Measurements from ENCODE around the gene SLC4A8.
A peak's percentile ranks its signal among the peaks of the same experiment; 100 is the strongest.

Gene SLC4A8

DNA sequence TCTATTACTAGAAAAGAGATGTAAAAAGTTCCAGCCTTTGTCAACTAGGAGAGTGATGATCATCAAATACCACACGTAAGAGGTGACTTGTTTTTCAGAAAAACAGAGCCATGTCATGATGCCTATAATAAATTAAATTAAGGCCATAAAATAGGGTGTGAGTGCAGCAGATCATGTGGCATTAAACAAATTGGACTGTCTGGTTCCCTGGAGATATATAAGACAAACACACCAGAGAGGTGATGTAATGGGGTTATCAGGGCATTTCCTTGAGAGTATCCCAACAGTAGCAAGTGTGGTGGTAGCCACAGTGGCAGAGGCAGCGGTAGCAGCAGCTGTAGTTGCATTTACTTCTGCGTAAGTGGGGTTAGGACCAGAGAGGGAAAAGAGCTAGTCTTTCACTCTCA lies 18.8 kb upstream of the SLC4A8 start:
- no peaks in the 10 kb centered on the region for H3K36me3 Mint-ChIP-seq (ENCODE audit: low read depth)
- H3K27ac Mint-ChIP-seq: no peak overlapping the region
- H3K27me3 Mint-ChIP-seq: no peaks in the 10 kb centered on the region
- no peaks in the 10 kb centered on the region for H3K4me1 Mint-ChIP-seq (ENCODE audit: low read depth)
- no peak for DNase-seq
- H3K4me3 Mint-ChIP-seq: no peak overlapping the region
- H3K9me3 Mint-ChIP-seq: no peaks in the 10 kb centered on the region

GRCh38 chr12:51406290-51406689 lies 18.3 kb upstream of the SLC4A8 start:
- Mint-ChIP-seq H3K36me3 (ENCODE audit: low read depth) (no peaks in the 10 kb centered on the region), H3K4me1 (ENCODE audit: low read depth) (no peaks in the 10 kb centered on the region), H3K27me3 (no peaks in the 10 kb centered on the region), H3K9me3 (no peaks in the 10 kb centered on the region), H3K27ac (no peak overlapping the region), H3K4me3 (no peak overlapping the region)
- DNase-seq: no peak

GRCh38 chr12:51406859-51407258 lies 17.8 kb upstream of the SLC4A8 start:
- Mint-ChIP-seq H3K36me3 (ENCODE audit: low read depth) (no peaks in the 10 kb centered on the region), H3K27ac (no peak overlapping the region), H3K4me1 (ENCODE audit: low read depth) (no peaks in the 10 kb centered on the region), H3K4me3 (no peak overlapping the region), H3K9me3 (no peaks in the 10 kb centered on the region), H3K27me3 (no peaks in the 10 kb centered on the region)
- no peak for DNase-seq

- Mint-ChIP-seq H3K27me3 (no peaks in the 10 kb centered on the region), H3K9me3 (no peaks in the 10 kb centered on the region), H3K4me3 (no peak overlapping the region), H3K4me1 (ENCODE audit: low read depth) (no peaks in the 10 kb centered on the region), H3K36me3 (ENCODE audit: low read depth) (no peaks in the 10 kb centered on the region), H3K27ac (no peak overlapping the region)
- DNase-seq: no peak
Observed at GRCh38 chr12:51407604-51408003, 17.0 kb upstream of the SLC4A8 start.

- Mint-ChIP-seq H3K36me3 (ENCODE audit: low read depth) (no peaks in the 10 kb centered on the region), H3K4me1 (ENCODE audit: low read depth) (peaks cover 3% of the 10 kb centered on the region), H3K4me3 (no peak overlapping the region), H3K27me3 (no peaks in the 10 kb centered on the region), H3K9me3 (no peaks in the 10 kb centered on the region), H3K27ac (no peak overlapping the region)
- DNase-seq: no peak
Observed at GRCh38 chr12:51409846-51410245, 14.8 kb upstream of the SLC4A8 start.

DNA sequence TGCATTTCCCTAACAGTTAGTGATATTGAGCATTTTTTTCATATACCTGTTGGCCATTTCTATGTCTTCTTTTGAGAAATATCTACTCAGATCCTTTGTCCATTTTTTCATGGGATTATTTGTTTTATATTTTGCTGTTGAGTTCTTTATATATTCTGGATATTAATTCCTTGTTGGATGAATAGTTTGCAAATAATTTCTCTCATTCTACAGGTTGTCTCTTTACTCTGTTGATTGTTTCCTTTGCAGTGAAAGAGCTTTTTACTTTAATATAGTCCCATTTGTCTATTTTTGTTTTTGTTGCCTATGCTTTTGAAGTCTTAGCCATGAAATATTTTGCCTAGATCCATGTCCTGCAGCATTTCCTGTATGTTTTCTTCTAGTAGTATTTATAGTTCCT lies 11.5 kb upstream of the SLC4A8 start:
- Mint-ChIP-seq H3K4me3 (no peak overlapping the region), H3K27ac (no peak overlapping the region), H3K4me1 (ENCODE audit: low read depth) (peaks cover 3% of the 10 kb centered on the region), H3K27me3 (no peaks in the 10 kb centered on the region), H3K36me3 (ENCODE audit: low read depth) (no peaks in the 10 kb centered on the region), H3K9me3 (no peaks in the 10 kb centered on the region)
- no peak for DNase-seq

DNA sequence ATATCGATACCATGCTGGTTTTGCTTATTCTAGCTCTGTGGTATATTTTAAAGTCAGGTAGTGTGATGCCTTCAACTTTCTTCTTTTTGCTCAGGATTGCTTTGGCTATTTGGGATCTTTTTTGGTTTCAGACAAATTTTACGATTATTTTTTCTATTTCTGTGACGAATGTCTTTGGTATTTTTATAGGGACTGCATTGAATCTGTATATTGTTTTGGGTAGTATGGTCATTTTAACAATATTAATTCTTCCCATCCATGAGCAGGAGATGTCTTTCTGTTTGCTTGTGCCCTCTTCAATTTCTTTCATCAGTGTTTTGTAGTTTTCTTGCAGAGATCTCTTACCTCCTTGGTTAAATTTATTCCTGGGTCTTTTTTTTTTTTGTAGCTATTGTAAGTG lies 10.8 kb upstream of the SLC4A8 start:
- DNase-seq: no peak
- Mint-ChIP-seq H3K9me3 (no peaks in the 10 kb centered on the region), H3K36me3 (ENCODE audit: low read depth) (no peaks in the 10 kb centered on the region), H3K27me3 (no peaks in the 10 kb centered on the region), H3K4me1 (ENCODE audit: low read depth) (peaks cover 3% of the 10 kb centered on the region), H3K27ac (no peak overlapping the region), H3K4me3 (no peak overlapping the region)

DNA sequence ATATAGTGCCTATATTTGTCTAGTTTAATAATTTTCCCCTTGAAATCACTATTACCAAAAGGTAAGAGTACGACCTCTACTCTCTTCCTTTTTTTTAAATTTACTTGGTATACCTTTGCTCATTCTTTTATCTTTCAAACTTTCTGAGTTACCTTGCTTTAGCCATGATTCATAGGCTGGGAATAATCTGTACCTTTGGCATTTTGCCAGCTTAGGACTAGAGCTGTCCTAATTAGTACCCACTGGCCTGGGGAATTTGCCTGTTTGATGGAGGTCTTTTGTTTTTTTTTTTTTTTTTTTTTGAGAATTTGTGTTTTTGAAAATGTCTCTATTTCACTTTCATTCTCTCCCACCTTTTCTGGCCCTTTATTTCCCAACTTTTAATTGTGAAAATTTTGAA lies 8.7 kb upstream of the SLC4A8 start:
- H3K9me3 Mint-ChIP-seq: no peaks in the 10 kb centered on the region
- H3K4me3 Mint-ChIP-seq: no peak overlapping the region
- no peak overlapping the region for H3K27ac Mint-ChIP-seq
- peaks cover 3% of the 10 kb centered on the region for H3K4me1 Mint-ChIP-seq (ENCODE audit: low read depth)
- no peaks in the 10 kb centered on the region for H3K36me3 Mint-ChIP-seq (ENCODE audit: low read depth)
- no peak for DNase-seq
- H3K27me3 Mint-ChIP-seq: no peaks in the 10 kb centered on the region

DNA sequence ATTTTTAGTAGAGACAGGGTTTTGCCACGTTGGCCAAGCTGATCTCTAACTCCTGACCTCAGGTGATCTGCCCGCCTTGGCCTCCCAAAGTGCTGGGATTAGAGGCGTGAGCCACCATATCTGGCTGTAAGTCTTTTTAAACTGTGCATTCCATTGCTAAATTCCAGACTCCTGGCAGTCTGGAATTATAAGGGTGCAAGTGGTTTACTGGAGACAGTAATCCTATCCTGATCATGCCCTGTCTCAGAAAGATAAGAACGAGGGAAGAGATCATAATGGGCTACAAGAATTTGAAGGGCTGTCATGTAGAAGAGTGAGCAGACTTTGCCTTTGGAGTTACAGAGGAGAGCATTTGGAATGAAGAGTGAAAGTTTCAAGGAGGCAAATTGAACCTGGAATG lies 6.8 kb upstream of the SLC4A8 start:
- Mint-ChIP-seq H3K4me1 (ENCODE audit: low read depth) (peaks cover 2% of the 10 kb centered on the region), H3K4me3 (no peak overlapping the region), H3K36me3 (ENCODE audit: low read depth) (no peaks in the 10 kb centered on the region), H3K9me3 (no peaks in the 10 kb centered on the region), H3K27ac (no peak overlapping the region), H3K27me3 (no peaks in the 10 kb centered on the region)
- no peak for DNase-seq

DNA sequence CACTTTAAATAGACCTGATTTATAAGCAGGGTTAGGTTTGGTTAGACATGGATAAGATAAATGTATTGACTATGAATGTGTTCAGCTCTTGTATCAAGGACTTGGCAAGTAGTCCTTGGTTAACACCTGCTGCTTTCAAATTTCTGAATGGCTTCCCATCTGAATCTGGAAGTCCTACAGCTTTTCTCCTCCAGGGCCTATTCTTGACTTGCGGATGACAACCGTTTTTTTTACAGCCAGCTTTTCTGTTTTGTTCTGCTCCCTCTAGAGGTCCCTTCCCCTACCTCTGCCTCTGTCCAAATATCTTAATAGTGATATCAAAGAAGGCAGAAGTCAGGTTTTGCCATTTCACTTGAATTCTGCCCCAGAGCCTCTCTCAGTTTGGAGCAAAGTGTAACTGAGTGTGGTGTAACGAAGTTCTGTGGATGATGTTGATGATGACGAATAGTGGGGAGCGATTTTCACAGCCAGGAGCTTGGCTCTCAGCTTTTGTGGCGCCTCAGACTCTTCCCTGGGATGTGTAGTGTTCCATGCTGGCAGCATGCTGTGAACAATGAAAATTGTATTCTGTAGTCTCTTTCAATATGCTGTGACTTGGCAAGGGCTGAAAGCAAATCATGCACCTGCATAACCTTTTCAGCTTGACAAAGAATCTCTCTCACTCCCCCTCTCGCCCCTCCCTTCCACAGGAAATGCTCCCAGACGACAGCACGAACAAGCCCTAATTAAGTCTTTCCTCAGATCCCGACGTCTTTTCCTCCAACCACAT lies 5.0 kb upstream of the SLC4A8 start:
- no peak for DNase-seq
- peaks cover 5% of the 10 kb centered on the region for H3K4me1 Mint-ChIP-seq (ENCODE audit: low read depth)
- no peaks in the 10 kb centered on the region for H3K9me3 Mint-ChIP-seq
- H3K27me3 Mint-ChIP-seq: no peaks in the 10 kb centered on the region
- no peak overlapping the region for H3K4me3 Mint-ChIP-seq
- H3K36me3 Mint-ChIP-seq (ENCODE audit: low read depth): no peaks in the 10 kb centered on the region
- no peak overlapping the region for H3K27ac Mint-ChIP-seq

GRCh38 chr12:51421266-51421884 lies 3.3 kb upstream of the SLC4A8 start:
- Mint-ChIP-seq H3K36me3 (ENCODE audit: low read depth) (no peaks in the 10 kb centered on the region), H3K4me1 (ENCODE audit: low read depth) (peaks cover 9% of the 10 kb centered on the region), H3K27ac (no peak overlapping the region), H3K4me3 (no peak overlapping the region), H3K9me3 (no peaks in the 10 kb centered on the region), H3K27me3 (no peaks in the 10 kb centered on the region)
- peak; percentile 41 for DNase-seq

DNA sequence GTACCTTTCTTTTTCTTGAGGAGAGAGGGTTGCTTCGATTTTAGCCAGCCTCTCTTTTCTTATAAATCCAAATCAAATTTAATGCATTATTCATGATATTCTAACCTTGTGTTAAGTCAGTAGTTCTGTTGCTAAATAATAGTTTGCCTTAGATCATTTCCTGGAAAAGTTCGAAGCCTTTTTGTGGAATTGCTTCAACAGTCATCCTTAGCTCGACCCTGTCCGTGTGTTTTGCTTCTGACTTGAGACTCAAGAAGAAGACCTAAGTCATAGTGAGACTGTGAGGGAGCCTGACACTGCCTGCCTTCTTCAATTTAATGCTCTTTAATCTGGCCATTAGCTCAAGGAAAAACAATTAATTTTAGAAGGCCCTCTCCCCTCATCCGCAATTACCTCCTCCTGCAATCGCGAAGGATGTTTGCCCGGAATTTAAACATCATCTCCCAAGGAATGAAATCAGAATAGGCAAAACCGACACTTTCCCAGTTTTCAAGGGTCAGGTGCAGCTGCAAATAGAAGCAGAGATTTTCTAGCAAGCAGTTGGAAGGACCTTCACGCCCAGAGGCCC lies 453 bp upstream of the SLC4A8 start:
- H3K27ac Mint-ChIP-seq: no peak overlapping the region

DNA sequence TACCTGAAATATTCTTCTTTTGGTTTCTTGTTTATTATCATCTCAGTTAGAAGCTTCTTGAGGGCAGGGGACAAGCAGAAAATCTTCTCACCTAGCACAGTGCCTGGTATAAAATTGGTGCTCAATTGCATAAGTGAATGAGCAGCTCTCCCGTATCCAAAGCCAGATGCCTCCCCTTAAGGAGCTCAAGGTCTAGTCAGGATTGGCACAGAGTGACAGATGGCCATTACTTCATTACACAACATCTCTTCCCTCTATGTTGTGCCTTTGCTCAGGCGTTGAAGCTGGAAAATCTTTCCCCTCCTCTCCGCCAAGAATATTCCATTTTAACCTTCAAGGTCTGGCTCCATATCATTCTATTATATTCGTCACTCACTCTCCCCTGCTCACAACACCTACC lies 3.6 kb downstream of the SLC4A8 start:
- peaks cover 9% of the 10 kb centered on the region for H3K4me1 Mint-ChIP-seq (ENCODE audit: low read depth)
- H3K9me3 Mint-ChIP-seq: no peaks in the 10 kb centered on the region
- H3K36me3 Mint-ChIP-seq (ENCODE audit: low read depth): no peaks in the 10 kb centered on the region
- no peak overlapping the region for H3K4me3 Mint-ChIP-seq
- no peak overlapping the region for H3K27ac Mint-ChIP-seq
- no peaks in the 10 kb centered on the region for H3K27me3 Mint-ChIP-seq
- no peak for DNase-seq

More for the DNA sequence above, 453 bp upstream of the SLC4A8 start:
- Mint-ChIP-seq H3K4me3 (peak overlapping the region; percentile 80), H3K27me3 (no peaks in the 10 kb centered on the region), H3K9me3 (no peaks in the 10 kb centered on the region), H3K4me1 (ENCODE audit: low read depth) (peaks cover 9% of the 10 kb centered on the region), H3K36me3 (ENCODE audit: low read depth) (no peaks in the 10 kb centered on the region)
- DNase-seq: no peak

GRCh38 chr12:51429700-51430099 lies 5.1 kb downstream of the SLC4A8 start:
- H3K27ac Mint-ChIP-seq: no peak overlapping the region
- DNase-seq: no peak
- H3K4me3 Mint-ChIP-seq: no peak overlapping the region
- no peaks in the 10 kb centered on the region for H3K27me3 Mint-ChIP-seq
- H3K4me1 Mint-ChIP-seq (ENCODE audit: low read depth): peaks cover 4% of the 10 kb centered on the region
- H3K9me3 Mint-ChIP-seq: no peaks in the 10 kb centered on the region
- no peaks in the 10 kb centered on the region for H3K36me3 Mint-ChIP-seq (ENCODE audit: low read depth)

GRCh38 chr12:51430196-51430895 lies 5.7 kb downstream of the SLC4A8 start:
- peaks cover 1% of the 10 kb centered on the region for H3K4me1 Mint-ChIP-seq (ENCODE audit: low read depth)
- H3K27me3 Mint-ChIP-seq: no peaks in the 10 kb centered on the region
- no peak overlapping the region for H3K4me3 Mint-ChIP-seq
- DNase-seq: no peak
- no peaks in the 10 kb centered on the region for H3K9me3 Mint-ChIP-seq
- H3K27ac Mint-ChIP-seq: no peak overlapping the region
- no peaks in the 10 kb centered on the region for H3K36me3 Mint-ChIP-seq (ENCODE audit: low read depth)

Measured in activated T-cell treated with anti-CD3 and anti-CD28 coated beads, Interleukin-2, amount 50 U/mL, for 24 hours (primary cell).